Colon (tissue), 2 donors: Measurements from ENCODE around the gene CTRL.
"Not testable (repeated sequence)": the region's sequence is repeated elsewhere in the genome, so short reads cannot be mapped to it uniquely, and the experiment has no call there.

Experiments
- FAIRE-seq: peaks from 2 replicates; lab custom pipeline; 2012; peaks lifted over from hg19 to GRCh38; lab: Jason Lieb, UNC
- donor health status: control.
- donor health status: control.

CTRL gene

DNA sequence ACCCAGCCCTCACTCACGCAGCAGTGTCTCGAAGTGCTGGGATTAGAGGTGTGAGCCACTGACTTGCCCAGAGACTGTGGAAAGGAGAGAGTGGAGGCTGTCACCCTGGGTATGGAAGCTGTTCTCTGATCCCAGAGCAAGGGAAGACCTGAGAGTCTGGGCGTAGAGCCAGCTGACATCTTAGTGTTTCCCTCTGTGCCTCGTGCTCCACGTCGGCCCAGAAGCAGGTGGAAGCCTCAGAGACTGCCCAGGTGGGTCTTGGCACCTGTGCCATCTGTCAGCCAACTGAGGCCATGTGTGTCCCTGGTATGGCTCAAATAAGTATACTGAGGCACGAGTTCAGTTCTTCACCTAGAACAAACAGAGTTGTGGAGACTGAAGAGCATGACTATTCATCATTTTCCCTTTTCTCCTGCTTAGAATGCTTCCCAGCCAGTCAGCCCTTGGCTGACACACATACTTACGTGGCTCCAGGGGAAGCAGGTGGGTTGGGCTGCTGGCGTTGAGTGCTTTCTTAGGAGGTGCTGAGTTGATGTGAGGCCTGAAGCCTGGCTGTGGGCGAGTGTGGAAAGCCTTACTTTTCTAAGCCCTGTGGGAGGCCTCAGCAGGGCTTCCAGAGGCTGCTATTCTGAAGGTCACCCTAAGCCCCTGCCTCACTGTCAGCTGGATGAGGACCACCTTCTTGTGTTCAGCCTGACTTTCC is 8.1 kb downstream of the CTRL start:
- FAIRE-seq = no peak

- FAIRE-seq = no peak
These were observed 8.9 kb downstream of the CTRL start for GRCh38 chr16:67922740-67923139.

- no peak for FAIRE-seq
These were observed 9.4 kb downstream of the CTRL start for GRCh38 chr16:67922221-67922620.

GRCh38 chr16:67919622-67920221 is 11.9 kb downstream of the CTRL start:
- FAIRE-seq = no peak

GRCh38 chr16:67917852-67918236 is 13.8 kb downstream of the CTRL start:
- FAIRE-seq = no peak

DNA sequence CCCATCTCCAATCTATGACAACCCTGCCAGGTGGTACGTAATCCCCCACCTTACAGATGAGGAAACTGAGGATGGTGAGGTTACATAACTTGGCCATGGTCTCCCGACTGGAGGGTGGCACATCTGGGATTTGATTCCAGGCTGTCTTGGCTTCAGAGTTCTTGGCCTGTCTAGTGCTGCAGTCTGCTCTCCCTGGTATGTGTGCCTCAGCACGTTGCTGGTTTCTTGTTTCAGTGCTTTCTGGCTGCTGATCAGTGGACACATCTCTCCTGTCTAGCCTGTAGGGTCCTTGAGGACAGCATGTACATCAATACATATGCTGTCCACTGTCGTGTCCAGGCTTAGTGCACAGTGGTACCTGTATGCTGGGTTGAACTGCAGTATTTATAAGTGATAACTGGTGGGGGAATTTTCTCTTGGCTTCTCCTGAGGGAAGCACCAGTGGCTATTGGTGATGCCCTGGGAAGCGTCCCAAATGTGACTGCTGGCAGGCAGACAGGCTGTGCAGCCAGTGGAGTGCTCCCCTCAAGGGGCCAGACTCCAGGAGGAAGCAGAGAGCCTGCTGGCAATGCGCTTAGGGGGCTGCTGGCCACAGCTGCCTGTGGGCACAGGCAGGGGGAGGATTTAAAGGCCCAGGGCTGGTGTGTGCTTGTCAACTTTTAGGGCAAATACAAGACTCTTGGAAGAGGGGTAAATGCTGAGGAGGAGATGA is 14.4 kb downstream of the CTRL start:
- FAIRE-seq = no peak

DNA sequence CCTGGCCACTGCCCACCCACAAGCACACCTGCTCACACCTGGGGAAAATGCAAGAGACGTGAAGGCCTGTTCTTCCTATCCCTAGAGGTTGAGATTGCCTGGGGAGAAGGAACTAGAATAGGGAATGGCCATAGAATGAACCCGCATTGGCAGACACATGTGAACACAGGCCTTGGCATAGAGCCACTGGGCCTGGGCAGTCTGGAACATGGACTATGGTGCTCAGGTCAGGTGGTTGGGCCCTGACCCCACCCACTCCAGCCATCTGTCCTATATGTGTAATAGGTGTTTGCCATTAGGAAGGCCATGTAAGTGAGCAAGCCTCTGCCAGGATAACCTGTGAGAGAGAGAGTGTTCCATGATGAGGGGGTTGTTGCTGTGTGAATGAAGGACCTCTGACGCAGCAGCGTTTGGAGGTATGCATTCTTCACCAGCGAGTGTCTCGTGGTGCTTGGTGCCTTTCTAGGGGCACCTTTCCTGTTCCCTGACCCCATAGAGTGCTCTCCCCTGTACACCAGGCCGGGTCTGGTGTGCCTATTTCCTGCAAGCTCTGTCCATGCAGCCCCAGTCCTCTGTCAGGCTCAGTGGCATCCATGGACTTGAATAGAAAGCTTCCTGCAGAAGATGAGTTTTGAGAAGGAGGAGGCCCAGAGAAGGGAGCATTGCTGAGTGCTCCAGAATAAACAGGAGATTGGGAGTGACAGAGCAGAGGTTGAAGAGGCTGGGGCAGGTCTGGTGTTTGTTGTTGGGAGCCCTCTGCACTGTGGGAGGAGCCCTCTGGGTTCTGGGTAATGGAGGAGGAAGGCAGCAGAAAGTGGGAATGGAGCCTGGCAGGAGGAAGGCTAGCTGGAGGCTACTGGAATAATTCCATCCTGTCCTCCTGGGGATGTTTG is 15.6 kb downstream of the CTRL start:
- no peak for FAIRE-seq

DNA sequence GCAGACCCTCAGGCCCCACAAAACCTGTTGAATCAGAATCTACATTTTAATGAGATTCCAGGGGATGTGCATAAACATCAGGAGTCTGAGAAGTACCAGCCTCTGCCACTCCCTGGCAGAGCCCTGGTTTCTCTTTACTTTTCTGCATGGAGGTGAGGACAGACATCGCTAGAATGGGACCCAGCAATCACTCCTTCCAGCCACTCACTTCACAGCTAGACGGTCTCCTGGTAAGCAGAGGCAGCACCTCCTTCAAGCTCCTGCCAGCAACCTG is 16.2 kb downstream of the CTRL start:
- FAIRE-seq = not testable (repeated sequence)

DNA sequence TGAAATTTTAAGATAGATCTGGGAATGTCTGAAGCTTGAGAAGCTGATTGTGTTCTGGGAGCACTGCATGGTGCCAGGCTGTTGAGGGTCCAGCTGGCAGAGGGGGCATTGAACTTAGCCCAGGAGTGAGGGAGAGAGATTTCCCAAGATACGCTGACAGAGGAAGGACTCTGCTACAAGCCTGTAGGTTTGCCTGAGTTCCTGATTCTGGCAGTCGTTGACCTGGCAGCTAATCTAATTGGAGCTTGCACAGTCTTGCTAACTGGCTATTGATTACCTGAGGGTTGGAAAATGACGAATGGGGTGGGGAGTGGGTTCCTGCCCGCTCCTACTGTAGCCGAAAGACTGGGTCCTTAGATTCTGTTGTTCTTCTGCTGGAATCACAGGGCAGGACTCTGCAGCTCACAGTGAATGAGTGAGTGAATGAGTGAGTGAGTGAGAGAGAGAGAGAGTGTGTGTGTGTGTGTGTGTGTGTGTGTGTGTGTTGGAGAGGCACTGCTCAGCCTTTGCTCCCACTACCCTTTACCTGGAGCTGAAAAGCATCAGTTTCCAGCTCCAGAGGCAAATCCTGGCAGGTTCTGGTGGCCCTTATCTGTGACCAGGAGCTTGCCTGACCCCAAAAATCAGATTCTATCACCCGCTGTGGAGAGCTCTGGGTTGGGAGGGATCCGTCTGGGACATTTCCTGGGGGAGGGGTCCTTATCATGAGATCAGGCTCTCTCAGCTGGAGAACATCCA is 16.7 kb downstream of the CTRL start:
- FAIRE-seq = no peak

- no peak for FAIRE-seq
These were observed 21.5 kb downstream of the CTRL start for GRCh38 chr16:67910158-67910557.

GRCh38 chr16:67909056-67909742 is 22.5 kb downstream of the CTRL start:
- no peak for FAIRE-seq

GRCh38 chr16:67907397-67908180 is 24.1 kb downstream of the CTRL start:
- FAIRE-seq = no peak

DNA sequence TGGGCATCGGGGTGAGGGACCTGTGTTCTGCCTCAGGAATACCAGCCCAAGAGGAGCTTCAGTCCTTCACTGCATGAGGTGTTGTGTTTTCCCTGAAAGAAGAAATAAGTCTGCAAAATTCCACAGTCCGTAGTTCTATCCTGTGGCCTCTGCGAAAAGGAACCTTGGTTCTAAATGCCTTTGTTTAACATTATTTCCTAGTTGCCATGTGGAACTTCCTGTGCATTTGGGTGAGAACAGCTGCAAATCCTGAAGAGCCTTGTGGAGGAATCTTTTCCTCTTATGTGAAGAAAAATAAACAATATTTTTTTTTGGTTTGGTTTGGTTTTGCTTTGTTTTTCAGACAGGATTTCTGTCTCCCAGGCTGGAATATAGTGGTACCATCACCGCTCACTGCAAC is 28.8 kb downstream of the CTRL start:
- no peak for FAIRE-seq

GRCh38 chr16:67901734-67902133 is 29.9 kb downstream of the CTRL start:
- FAIRE-seq = no peak

GRCh38 chr16:67897231-67897630 is 34.4 kb downstream of the CTRL start:
- FAIRE-seq = no peak

- FAIRE-seq = no peak
These were observed 37.8 kb downstream of the CTRL start for GRCh38 chr16:67893743-67894399.

DNA sequence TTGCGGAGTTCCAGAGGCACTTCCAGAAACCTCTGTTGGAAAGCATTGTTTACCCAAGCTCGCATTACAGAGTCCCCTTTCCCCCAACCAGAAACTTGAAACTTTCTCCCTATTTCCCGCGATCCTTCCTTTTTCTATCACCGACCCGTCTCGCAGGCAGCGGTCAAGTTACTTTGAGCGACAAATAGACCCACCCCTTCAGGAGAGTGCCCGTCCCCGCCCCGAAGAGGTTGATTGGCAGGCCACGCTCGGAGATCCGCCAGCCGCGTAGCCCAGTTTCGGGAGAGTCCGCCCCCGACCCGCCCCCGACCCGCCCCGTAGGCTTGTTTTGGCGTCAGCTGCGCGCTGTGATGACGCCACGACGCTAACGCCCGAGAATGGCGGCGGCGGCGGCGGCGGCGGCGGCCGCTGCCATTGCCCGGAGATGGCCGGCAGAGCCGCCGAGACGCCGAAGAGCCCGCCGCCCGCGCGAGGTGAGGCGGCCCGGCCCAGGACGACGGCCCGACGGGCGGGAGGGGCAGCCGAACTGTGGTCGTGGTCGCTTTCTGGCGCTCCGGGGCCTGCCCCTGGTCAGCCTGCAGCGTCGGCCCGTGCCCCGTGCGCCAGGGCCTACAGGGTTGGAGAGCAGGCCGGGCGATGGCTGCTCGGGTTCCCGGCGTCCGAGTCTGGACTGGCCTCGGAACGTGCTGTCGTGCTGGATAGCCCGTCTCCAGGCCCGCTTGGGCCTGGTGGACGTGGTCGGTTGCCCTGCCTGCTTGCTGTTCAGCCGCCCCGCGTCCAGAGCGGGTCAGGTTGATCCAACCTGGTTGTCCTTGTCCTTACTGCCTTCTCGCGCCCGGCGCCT is 38.5 kb downstream of the CTRL start, which contains the start of gene PSKH1:
TSS of gene PSKH1 (plus strand) at position 356 of the 844 bp plus-strand sequence. CDS start 15,496 bp downstream, outside the sequence.
- FAIRE-seq = no peak

DNA sequence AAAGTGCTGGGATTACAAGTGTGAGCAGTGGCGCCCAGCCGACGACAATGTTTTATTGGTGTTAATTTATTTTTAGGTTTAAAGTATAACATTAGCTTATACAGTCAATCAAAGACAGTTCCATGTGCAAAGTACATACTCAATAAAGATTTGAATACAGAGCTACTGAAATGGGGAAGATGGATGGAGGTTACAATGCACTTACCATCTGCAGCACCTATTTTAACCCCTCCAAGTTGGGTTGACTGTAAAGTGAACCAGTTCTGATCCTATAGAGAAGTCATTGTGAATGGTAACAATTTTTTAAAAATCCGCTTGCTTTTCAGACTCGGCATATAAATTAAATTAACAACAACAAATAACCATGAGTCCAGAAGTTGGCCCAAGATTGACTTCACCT is 39.3 kb downstream of the CTRL start:
- FAIRE-seq = no peak

GRCh38 chr16:67888331-67888730 is 43.3 kb downstream of the CTRL start:
- no peak for FAIRE-seq
